Measurements from ENCODE around the gene CLSTN1. TPM values are rescaled to one million over a fixed set of nuclear protein-coding genes. Genes with fewer than 3 reads are reported as not detected.

The CLSTN1 gene
- total RNA-seq, 1 donor from 2014 or later, result 181 TPM

DNA sequence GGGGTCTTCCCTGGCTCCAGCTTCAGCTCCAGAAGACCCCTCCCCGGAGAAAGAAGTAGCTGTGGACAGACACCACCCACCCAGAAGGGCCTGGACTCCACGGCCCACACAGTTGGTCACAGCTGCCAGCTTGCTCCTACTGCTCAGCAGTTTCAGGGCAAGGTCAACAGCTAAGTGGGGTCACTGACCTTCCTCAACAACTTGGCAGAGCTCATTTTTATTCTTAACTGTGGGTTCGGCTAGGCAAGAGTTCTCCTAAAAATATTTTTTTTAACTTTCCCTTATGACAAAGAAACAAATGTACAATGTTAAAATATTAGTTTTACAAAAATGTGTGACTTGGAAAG, 44.5 kb upstream of the CLSTN1 start:
- DNase-seq (ENCODE audit: low read depth) (no peak), FAIRE-seq (no peak)
- Histone ChIP-seq H4K20me1 (ENCODE audit: insufficient read depth, low read length) (peaks cover 3% of the 10 kb centered on the region), H3K27me3 (ENCODE audit: insufficient read depth, low read length) (no peaks in the 10 kb centered on the region), H2AFZ (ENCODE audit: low read depth, low read length) (no peak overlapping the region), H3K9ac (ENCODE audit: low read length) (no peak overlapping the region), H3K4me1 (ENCODE audit: insufficient read depth, low read length) (peaks cover 21% of the 10 kb centered on the region), H3K4me3 (ENCODE audit: insufficient read depth, low read depth, low read length) (no peak overlapping the region), H3K27ac (ENCODE audit: low read depth, low read length) (no peak overlapping the region), H3K79me2 (ENCODE audit: insufficient read depth, low read length) (no peaks in the 10 kb centered on the region), H3K4me2 (ENCODE audit: low read length) (no peak overlapping the region), H3K36me3 (ENCODE audit: insufficient read depth, low read length) (peaks cover 2% of the 10 kb centered on the region), H3K9me3 (ENCODE audit: insufficient read depth, low read depth, low read length) (no peaks in the 10 kb centered on the region)
- TF ChIP-seq, protein P1, sequence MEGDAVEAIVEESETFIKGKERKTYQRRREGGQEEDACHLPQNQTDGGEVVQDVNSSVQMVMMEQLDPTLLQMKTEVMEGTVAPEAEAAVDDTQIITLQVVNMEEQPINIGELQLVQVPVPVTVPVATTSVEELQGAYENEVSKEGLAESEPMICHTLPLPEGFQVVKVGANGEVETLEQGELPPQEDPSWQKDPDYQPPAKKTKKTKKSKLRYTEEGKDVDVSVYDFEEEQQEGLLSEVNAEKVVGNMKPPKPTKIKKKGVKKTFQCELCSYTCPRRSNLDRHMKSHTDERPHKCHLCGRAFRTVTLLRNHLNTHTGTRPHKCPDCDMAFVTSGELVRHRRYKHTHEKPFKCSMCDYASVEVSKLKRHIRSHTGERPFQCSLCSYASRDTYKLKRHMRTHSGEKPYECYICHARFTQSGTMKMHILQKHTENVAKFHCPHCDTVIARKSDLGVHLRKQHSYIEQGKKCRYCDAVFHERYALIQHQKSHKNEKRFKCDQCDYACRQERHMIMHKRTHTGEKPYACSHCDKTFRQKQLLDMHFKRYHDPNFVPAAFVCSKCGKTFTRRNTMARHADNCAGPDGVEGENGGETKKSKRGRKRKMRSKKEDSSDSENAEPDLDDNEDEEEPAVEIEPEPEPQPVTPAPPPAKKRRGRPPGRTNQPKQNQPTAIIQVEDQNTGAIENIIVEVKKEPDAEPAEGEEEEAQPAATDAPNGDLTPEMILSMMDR (IDR thresholded peaks at IDR 0.05; ENCODE audit: insufficient read depth, low read depth, low read length), result no peak
- no peak for TF ChIP-seq EZH2 (IDR thresholded peaks at IDR 0.05; ENCODE audit: insufficient read depth, low read length)
- Mint-ChIP-seq H3K4me3 (ENCODE audit: unreplicated experiment) (no peak overlapping the region), H3K27me3 (ENCODE audit: low read depth, unreplicated experiment) (no peaks in the 10 kb centered on the region), H3K27ac (ENCODE audit: unreplicated experiment) (no peak overlapping the region), H3K4me1 (ENCODE audit: low read depth, unreplicated experiment) (peaks cover 11% of the 10 kb centered on the region), H3K9me3 (ENCODE audit: unreplicated experiment) (no peaks in the 10 kb centered on the region), H3K36me3 (ENCODE audit: low read depth, unreplicated experiment) (peaks cover 6% of the 10 kb centered on the region)

DNA sequence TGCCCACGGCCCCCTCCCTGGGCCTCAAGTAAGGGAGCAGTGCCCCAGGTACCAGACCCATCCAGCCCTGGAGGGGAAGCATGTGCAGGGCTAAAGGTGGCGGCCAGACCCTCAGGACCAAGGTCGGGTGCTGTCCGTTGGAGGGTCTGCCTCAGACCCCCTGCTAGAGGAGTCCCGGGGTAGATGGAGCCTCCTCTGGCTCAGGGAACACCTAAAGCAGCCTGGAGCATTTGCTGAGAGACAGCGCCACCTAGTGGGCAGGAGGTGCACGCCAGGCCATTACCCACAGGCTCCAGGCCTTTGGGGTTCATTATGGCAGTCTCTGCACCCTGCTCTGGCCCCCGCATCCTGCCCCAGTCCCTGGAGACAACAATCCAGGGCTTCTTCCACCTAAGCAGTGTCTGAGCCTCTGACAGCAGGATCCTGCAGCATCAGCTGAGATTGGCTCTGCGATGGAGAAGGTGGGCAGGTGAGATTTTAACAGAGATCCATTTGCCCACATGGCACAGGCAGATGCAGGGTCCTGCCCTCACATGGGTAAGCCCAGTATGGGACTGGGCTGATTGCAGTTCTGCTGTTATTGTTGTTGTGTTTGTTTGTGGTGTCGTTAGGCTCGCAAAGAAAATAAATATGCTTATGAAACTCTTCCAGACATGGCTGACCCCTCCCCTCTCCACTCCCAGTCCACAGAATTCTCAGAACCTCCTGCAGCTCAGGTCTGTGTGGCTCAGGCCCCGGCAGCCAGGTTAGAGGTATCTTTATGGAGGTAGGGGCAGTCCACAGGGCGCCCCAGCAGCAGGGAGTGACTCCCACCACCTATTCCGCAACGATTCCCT, 43.9 kb upstream of the CLSTN1 start:
- TF ChIP-seq, protein P1 (IDR thresholded peaks at IDR 0.05; ENCODE audit: insufficient read depth, low read depth, low read length), result peak; percentile 92
- TF ChIP-seq EZH2 (IDR thresholded peaks at IDR 0.05; ENCODE audit: insufficient read depth, low read length), result no peak
- no peak overlapping the region for H3K27ac Mint-ChIP-seq (ENCODE audit: unreplicated experiment)
- H3K4me1 Mint-ChIP-seq (ENCODE audit: low read depth, unreplicated experiment), result peaks cover 15% of the 10 kb centered on the region
- H3K4me2 ChIP-seq (ENCODE audit: low read length), result no peak overlapping the region
- FAIRE-seq, result peak; percentile 17
- no peak overlapping the region for H2AFZ ChIP-seq (ENCODE audit: low read depth, low read length)
- H3K9ac ChIP-seq (ENCODE audit: low read length), result no peak overlapping the region
- H3K9me3 ChIP-seq (ENCODE audit: insufficient read depth, low read depth, low read length), result no peaks in the 10 kb centered on the region
- H3K27ac ChIP-seq (ENCODE audit: low read depth, low read length), result no peak overlapping the region
- H3K27me3 Mint-ChIP-seq (ENCODE audit: low read depth, unreplicated experiment), result no peaks in the 10 kb centered on the region
- no peak overlapping the region for H3K4me3 ChIP-seq (ENCODE audit: insufficient read depth, low read depth, low read length)
- H4K20me1 ChIP-seq (ENCODE audit: insufficient read depth, low read length), result peaks cover 3% of the 10 kb centered on the region
- no peak for DNase-seq (ENCODE audit: low read depth)
- no peaks in the 10 kb centered on the region for H3K79me2 ChIP-seq (ENCODE audit: insufficient read depth, low read length)
- H3K4me3 Mint-ChIP-seq (ENCODE audit: unreplicated experiment), result no peak overlapping the region
- H3K36me3 ChIP-seq (ENCODE audit: insufficient read depth, low read length), result peaks cover 2% of the 10 kb centered on the region
- H3K9me3 Mint-ChIP-seq (ENCODE audit: unreplicated experiment), result no peaks in the 10 kb centered on the region
- H3K36me3 Mint-ChIP-seq (ENCODE audit: low read depth, unreplicated experiment), result peaks cover 8% of the 10 kb centered on the region
- H3K27me3 ChIP-seq (ENCODE audit: insufficient read depth, low read length), result no peaks in the 10 kb centered on the region
- peaks cover 17% of the 10 kb centered on the region for H3K4me1 ChIP-seq (ENCODE audit: insufficient read depth, low read length)

DNA sequence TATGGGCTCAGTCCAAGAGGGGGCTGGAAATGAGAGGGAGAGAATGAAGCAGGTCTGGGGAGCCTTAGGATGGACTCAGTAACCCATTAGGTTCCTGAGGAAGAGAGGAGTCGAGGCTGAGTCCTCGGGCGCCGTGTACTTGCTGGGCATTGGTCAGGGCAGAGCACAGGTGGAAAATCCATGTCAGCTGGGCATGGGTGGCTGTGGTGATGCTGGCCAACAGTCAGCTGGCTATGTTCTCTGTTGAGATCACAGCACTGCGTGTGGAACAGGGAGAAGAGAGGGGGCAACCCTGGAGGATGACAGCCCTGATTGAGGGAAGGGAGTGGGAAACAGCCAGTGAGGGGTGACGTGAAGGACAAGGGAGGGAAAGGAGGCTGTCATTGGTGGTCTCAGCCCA, 43.1 kb upstream of the CLSTN1 start:
- Mint-ChIP-seq H3K4me1 (ENCODE audit: low read depth, unreplicated experiment) (peaks cover 14% of the 10 kb centered on the region), H3K9me3 (ENCODE audit: unreplicated experiment) (no peaks in the 10 kb centered on the region), H3K36me3 (ENCODE audit: low read depth, unreplicated experiment) (peaks cover 8% of the 10 kb centered on the region), H3K27me3 (ENCODE audit: low read depth, unreplicated experiment) (no peaks in the 10 kb centered on the region), H3K4me3 (ENCODE audit: unreplicated experiment) (no peak overlapping the region), H3K27ac (ENCODE audit: unreplicated experiment) (no peak overlapping the region)
- H3K27ac ChIP-seq (ENCODE audit: low read depth, low read length), result no peak overlapping the region
- H3K36me3 ChIP-seq (ENCODE audit: insufficient read depth, low read length), result peaks cover 2% of the 10 kb centered on the region
- peaks cover 14% of the 10 kb centered on the region for H3K4me1 ChIP-seq (ENCODE audit: insufficient read depth, low read length)
- DNase-seq (ENCODE audit: low read depth) (no peak), FAIRE-seq (no peak)
- no peaks in the 10 kb centered on the region for H4K20me1 ChIP-seq (ENCODE audit: insufficient read depth, low read length)
- H3K9me3 ChIP-seq (ENCODE audit: insufficient read depth, low read depth, low read length), result no peaks in the 10 kb centered on the region
- H3K79me2 ChIP-seq (ENCODE audit: insufficient read depth, low read length), result no peaks in the 10 kb centered on the region
- no peak for TF ChIP-seq EZH2 (IDR thresholded peaks at IDR 0.05; ENCODE audit: insufficient read depth, low read length)
- TF ChIP-seq, protein P1 (IDR thresholded peaks at IDR 0.05; ENCODE audit: insufficient read depth, low read depth, low read length), result no peak
- no peaks in the 10 kb centered on the region for H3K27me3 ChIP-seq (ENCODE audit: insufficient read depth, low read length)
- no peak overlapping the region for H2AFZ ChIP-seq (ENCODE audit: low read depth, low read length)
- no peak overlapping the region for H3K4me3 ChIP-seq (ENCODE audit: insufficient read depth, low read depth, low read length)
- no peak overlapping the region for H3K4me2 ChIP-seq (ENCODE audit: low read length)
- H3K9ac ChIP-seq (ENCODE audit: low read length), result no peak overlapping the region

Measured in astrocyte (in vitro differentiated cells and primary cell).